Tibial nerve (tissue), 3 donors: Measurements from ENCODE around the gene LEF1.

ENCODE experiments used
- CTCF ChIP-seq, 5 experiments: fragments of 200-600 bp in 3 of 5; fragments of 450-650 bp in 2 of 5; sonication (generic) in 3 of 5; IDR thresholded peaks; one replicate each; pipeline ENCODE4 v1.5.1; 2016 to 2019; ENCODE audit warnings: antibody characterized with exemption in 5 of 5, mild to moderate bottlenecking in 3 of 5, moderate library complexity in 2 of 5
- POLR2A ChIP-seq, 2 donors: fragments of 450-650 bp; IDR thresholded peaks; one replicate each; pipeline ENCODE4 v1.6.1; 2017; ENCODE audit warnings: antibody characterized with exemption in 2 of 2, mild to moderate bottlenecking in 2 of 2, moderate library complexity in 2 of 2

- TF ChIP-seq CTCF (IDR thresholded peaks at IDR 0.05) = no peak
- TF ChIP-seq POLR2A (IDR thresholded peaks at IDR 0.05) = no peak
Measured at GRCh38 chr4:108044951-108045686, 123.6 kb downstream of the LEF1 start.
